Measurements from ENCODE around the gene TMEM128.

DNA sequence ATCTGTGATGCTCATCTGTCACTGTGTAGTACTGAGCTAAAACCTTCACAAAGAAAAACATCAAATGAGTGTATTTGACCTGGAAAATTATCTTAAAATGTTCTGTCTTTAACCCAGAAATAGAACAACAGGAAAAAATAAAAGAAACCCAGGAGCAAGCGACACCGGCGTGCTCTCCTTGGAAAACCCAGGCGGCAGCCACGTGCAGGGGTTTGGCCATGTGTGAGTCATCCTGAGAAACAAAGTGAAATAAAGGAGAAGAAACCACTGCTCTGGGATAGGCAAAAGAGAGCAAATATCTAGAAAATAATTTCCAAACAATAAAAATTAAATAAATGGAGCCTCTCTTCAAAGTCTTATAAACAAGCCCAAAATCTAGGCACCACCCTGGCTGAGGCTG is 20.0 kb upstream of the TMEM128 start:
- TF ChIP-seq, protein P1, sequence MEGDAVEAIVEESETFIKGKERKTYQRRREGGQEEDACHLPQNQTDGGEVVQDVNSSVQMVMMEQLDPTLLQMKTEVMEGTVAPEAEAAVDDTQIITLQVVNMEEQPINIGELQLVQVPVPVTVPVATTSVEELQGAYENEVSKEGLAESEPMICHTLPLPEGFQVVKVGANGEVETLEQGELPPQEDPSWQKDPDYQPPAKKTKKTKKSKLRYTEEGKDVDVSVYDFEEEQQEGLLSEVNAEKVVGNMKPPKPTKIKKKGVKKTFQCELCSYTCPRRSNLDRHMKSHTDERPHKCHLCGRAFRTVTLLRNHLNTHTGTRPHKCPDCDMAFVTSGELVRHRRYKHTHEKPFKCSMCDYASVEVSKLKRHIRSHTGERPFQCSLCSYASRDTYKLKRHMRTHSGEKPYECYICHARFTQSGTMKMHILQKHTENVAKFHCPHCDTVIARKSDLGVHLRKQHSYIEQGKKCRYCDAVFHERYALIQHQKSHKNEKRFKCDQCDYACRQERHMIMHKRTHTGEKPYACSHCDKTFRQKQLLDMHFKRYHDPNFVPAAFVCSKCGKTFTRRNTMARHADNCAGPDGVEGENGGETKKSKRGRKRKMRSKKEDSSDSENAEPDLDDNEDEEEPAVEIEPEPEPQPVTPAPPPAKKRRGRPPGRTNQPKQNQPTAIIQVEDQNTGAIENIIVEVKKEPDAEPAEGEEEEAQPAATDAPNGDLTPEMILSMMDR (CRISPR knock-in tag; IDR thresholded peaks at IDR 0.05) = no peak
- TF ChIP-seq ZNF160 (CRISPR knock-in tag; IDR thresholded peaks at IDR 0.05) (no peak), ZBTB7B (CRISPR knock-in tag; IDR thresholded peaks at IDR 0.05) (no peak), MYNN (CRISPR knock-in tag; IDR thresholded peaks at IDR 0.05; ENCODE audit: low read depth) (no peak), NFIC (IDR thresholded peaks at IDR 0.05; ENCODE audit: low read length) (no peak), CBX1 (IDR thresholded peaks at IDR 0.05; ENCODE audit: low read depth) (no peak), SMARCC2 (IDR thresholded peaks at IDR 0.05) (no peak)
- TF ChIP-seq, protein P2, sequence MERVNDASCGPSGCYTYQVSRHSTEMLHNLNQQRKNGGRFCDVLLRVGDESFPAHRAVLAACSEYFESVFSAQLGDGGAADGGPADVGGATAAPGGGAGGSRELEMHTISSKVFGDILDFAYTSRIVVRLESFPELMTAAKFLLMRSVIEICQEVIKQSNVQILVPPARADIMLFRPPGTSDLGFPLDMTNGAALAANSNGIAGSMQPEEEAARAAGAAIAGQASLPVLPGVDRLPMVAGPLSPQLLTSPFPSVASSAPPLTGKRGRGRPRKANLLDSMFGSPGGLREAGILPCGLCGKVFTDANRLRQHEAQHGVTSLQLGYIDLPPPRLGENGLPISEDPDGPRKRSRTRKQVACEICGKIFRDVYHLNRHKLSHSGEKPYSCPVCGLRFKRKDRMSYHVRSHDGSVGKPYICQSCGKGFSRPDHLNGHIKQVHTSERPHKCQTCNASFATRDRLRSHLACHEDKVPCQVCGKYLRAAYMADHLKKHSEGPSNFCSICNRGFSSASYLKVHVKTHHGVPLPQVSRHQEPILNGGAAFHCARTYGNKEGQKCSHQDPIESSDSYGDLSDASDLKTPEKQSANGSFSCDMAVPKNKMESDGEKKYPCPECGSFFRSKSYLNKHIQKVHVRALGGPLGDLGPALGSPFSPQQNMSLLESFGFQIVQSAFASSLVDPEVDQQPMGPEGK (CRISPR knock-in tag; IDR thresholded peaks at IDR 0.05) = no peak
- TF ChIP-seq, protein P3, sequence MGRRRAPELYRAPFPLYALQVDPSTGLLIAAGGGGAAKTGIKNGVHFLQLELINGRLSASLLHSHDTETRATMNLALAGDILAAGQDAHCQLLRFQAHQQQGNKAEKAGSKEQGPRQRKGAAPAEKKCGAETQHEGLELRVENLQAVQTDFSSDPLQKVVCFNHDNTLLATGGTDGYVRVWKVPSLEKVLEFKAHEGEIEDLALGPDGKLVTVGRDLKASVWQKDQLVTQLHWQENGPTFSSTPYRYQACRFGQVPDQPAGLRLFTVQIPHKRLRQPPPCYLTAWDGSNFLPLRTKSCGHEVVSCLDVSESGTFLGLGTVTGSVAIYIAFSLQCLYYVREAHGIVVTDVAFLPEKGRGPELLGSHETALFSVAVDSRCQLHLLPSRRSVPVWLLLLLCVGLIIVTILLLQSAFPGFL (CRISPR knock-in tag; IDR thresholded peaks at IDR 0.05) = no peak

All from HepG2 (cell line).